SK-N-SH (cell line): ENCODE measurements around the gene TK2. TPM values are rescaled to one million over a fixed set of nuclear protein-coding genes. Genes with fewer than 3 reads are reported as not detected.

Source experiments
- CTCF ChIA-PET: fragments of 300-600, 350-600 bp; formaldehyde crosslinking; extraction: SDS; loops from one replicate; lab custom pipeline; 2021; lab: Yijun Ruan, JAX
- POLR2A ChIA-PET: fragments of 350-600 bp; sonication (Branson Sonifier 250); formaldehyde crosslinking; extraction: SDS; loops from one replicate; lab custom pipeline; 2020; ENCODE audit warnings: antibody characterized with exemption, inconsistent platforms; lab: Yijun Ruan, JAX
- DNase-seq: peaks from one replicate; pipeline ENCODE4 v3.0.0; 2012
- H2AFZ ChIP-seq: fragments of 200-600 bp; sonication (generic); 2 replicates; pipeline ENCODE4 v1.8.1; 2016; ENCODE audit warnings: antibody characterized with exemption, mild to moderate bottlenecking, low read depth
- H3F3A ChIP-seq: fragments of 200-600 bp; sonication (generic); replicated peaks from 2 replicates; pipeline ENCODE3; 2016; ENCODE audit warnings: antibody characterized with exemption, mild to moderate bottlenecking; ENCODE audit not compliant: insufficient read depth
- H3K27ac ChIP-seq, 2 experiments: fragments of 200-500 bp in 1 of 2; fragments of 200-600 bp in 1 of 2; sonication (Bioruptor generic) in 1 of 2; sonication (generic), shearing (Covaris generic) in 1 of 2; 2 replicates each; pipeline versions ENCODE4 v1.5.1 to v1.6.1; 2014 to 2016; ENCODE audit warnings: low read depth in 2 of 2, inconsistent platforms in 1 of 2, low read length in 1 of 2, mild to moderate bottlenecking in 1 of 2, mixed read lengths in 1 of 2
- H3K27me3 ChIP-seq: fragments of 200-600 bp; sonication (generic), shearing (Covaris generic); 2 replicates; pipeline ENCODE4 v1.6.1; 2016; ENCODE audit warnings: mixed run types; ENCODE audit not compliant: insufficient read depth
- H3K36me3 ChIP-seq, 2 experiments: fragments of 200-500 bp in 1 of 2; fragments of 200-600 bp in 1 of 2; sonication (Bioruptor generic) in 1 of 2; sonication (generic) in 1 of 2; replicated peaks in 1 of 2; 2 replicates each; pipeline versions ENCODE3 to v1.5.1; 2014 to 2016; ENCODE audit warnings: low read length in 1 of 2, mild to moderate bottlenecking in 1 of 2; ENCODE audit not compliant: insufficient read depth in 2 of 2, control insufficient read depth in 1 of 2
- H3K4me1 ChIP-seq, 2 experiments: fragments of 200-500 bp in 1 of 2; fragments of 200-600 bp in 1 of 2; sonication (Bioruptor generic) in 1 of 2; sonication (generic), shearing (Covaris generic) in 1 of 2; 2 replicates each; pipeline versions ENCODE4 v1.5.1 to v1.6.1; 2014 to 2016; ENCODE audit warnings: low read depth in 1 of 2, low read length in 1 of 2, mixed run types in 1 of 2; ENCODE audit not compliant: insufficient read depth in 2 of 2, control insufficient read depth in 1 of 2
- H3K4me2 ChIP-seq: fragments of 200-600 bp; sonication (generic), shearing (Covaris generic); 2 replicates; pipeline ENCODE4 v1.6.1; 2017; ENCODE audit warnings: mixed run types
- H3K4me3 ChIP-seq, 2 experiments: fragments of 200-500 bp in 1 of 2; fragments of 200-600 bp in 1 of 2; sonication (Bioruptor generic) in 1 of 2; sonication (generic), shearing (Covaris generic) in 1 of 2; 2 replicates each; pipeline versions ENCODE4 v1.5.1 to v1.8.1; 2014 to 2016; ENCODE audit warnings: low read depth in 2 of 2, inconsistent platforms in 1 of 2, low read length in 1 of 2, mild to moderate bottlenecking in 1 of 2, mixed read lengths in 1 of 2, moderate library complexity in 1 of 2
- H3K79me2 ChIP-seq: fragments of 200-600 bp; sonication (generic); 2 replicates; pipeline ENCODE4 v1.8.1; 2017; ENCODE audit warnings: mild to moderate bottlenecking; ENCODE audit not compliant: insufficient read depth
- H3K9ac ChIP-seq: fragments of 200-600 bp; sonication (generic); 2 replicates; pipeline ENCODE4 v1.6.1; 2017; ENCODE audit warnings: mixed run types
- H3K9me2 ChIP-seq: fragments of 200-600 bp; sonication (generic); 2 replicates; pipeline ENCODE4 v1.6.1; 2017; ENCODE audit warnings: mixed run types
- H3K9me3 ChIP-seq: fragments of 200-600 bp; sonication (generic); 2 replicates; pipeline ENCODE4 v1.6.1; 2017; ENCODE audit warnings: mixed run types, mild to moderate bottlenecking, moderate library complexity
- H4K20me1 ChIP-seq: fragments of 200-600 bp; sonication (generic); 2 replicates; pipeline ENCODE4 v1.6.1; 2017; ENCODE audit warnings: mild to moderate bottlenecking, mixed run types; ENCODE audit not compliant: insufficient read depth
- ELF1 ChIP-seq: IDR thresholded peaks from 2 replicates; pipeline ENCODE4 v1.4.0; 2012
- GABPA ChIP-seq: IDR thresholded peaks from 2 replicates; pipeline ENCODE4 v1.4.0; 2012; ENCODE audit warnings: low read depth, mild to moderate bottlenecking
- JUND ChIP-seq: IDR thresholded peaks from 2 replicates; pipeline ENCODE4 v1.4.0; 2012
- MEF2A ChIP-seq: IDR thresholded peaks from 2 replicates; pipeline ENCODE4 v1.4.0; 2012; ENCODE audit warnings: low read depth, borderline replicate concordance
- MXI1 ChIP-seq: IDR thresholded peaks from 2 replicates; pipeline ENCODE4 v1.6.1; 2012; ENCODE audit warnings: mild to moderate bottlenecking, low read depth, low read length, improper control_type of control experiment
- NRF1 ChIP-seq: IDR thresholded peaks from 2 replicates; pipeline ENCODE4 v1.6.1; 2012; ENCODE audit warnings: low read depth, mild to moderate bottlenecking, low read length
- POLR2AphosphoS5 ChIP-seq: IDR thresholded peaks from 2 replicates; pipeline ENCODE4 v1.6.1; 2012; ENCODE audit warnings: low read depth, low read length
- RAD21 ChIP-seq: IDR thresholded peaks from 2 replicates; pipeline ENCODE4 v1.6.1; 2012; ENCODE audit warnings: mild to moderate bottlenecking, low read length
- RFX5 ChIP-seq: IDR thresholded peaks from 2 replicates; pipeline ENCODE4 v1.6.1; 2012; ENCODE audit warnings: mild to moderate bottlenecking, improper control_type of control experiment, low read length
- RXRA ChIP-seq: IDR thresholded peaks from 2 replicates; pipeline ENCODE4 v1.4.0; 2012; ENCODE audit warnings: low read depth, mild to moderate bottlenecking, borderline replicate concordance
- SMC3 ChIP-seq: IDR thresholded peaks from 2 replicates; pipeline ENCODE4 v1.6.1; 2012; ENCODE audit warnings: low read depth, low read length, improper control_type of control experiment
- TAF1 ChIP-seq: IDR thresholded peaks from 2 replicates; pipeline ENCODE4 v1.6.1; 2012; ENCODE audit warnings: low read depth, mild to moderate bottlenecking, low read length, moderate library complexity, borderline replicate concordance
- TCF12 ChIP-seq: IDR thresholded peaks from 2 replicates; pipeline ENCODE4 v1.4.0; 2012
- TEAD4 ChIP-seq: IDR thresholded peaks from 2 replicates; pipeline ENCODE4 v1.4.0; 2012; ENCODE audit warnings: mild to moderate bottlenecking, borderline replicate concordance; ENCODE audit not compliant: insufficient read depth
- WGBS: methylation state at CpG from one replicate; pipeline ENCODE4 v1.1.6; 2017; ENCODE audit warnings: low lambda C conversion rate; 5-methylcytosine and 5-hydroxymethylcytosine counted together
- polyA plus RNA-seq, 3 experiments: library from polyadenylated mRNA; depleted of rRNA; stranded (reverse); fragments of >200 nt; gene quantifications; 2 replicates each; pipeline ENCODE4 v1.2.3, GENCODE V29; 2012
- TF ChIP-seq, protein P1 (sequence below): IDR thresholded peaks from 2 replicates; pipeline ENCODE4 v1.4.0; 2012; ENCODE audit warnings: low read depth, borderline replicate concordance
- TF ChIP-seq, protein P2 (sequence below): fragments of 150-350 bp; IDR thresholded peaks from 2 replicates; pipeline ENCODE4 v1.6.1; 2017; ENCODE audit warnings: antibody characterized with exemption, low read length, low read depth, borderline replicate concordance
- TF ChIP-seq, protein P3 (sequence below): IDR thresholded peaks from 2 replicates; pipeline ENCODE4; 2012
- TF ChIP-seq, protein P4 (sequence below): fragments of 200-600 bp; sonication (generic); IDR thresholded peaks from 2 replicates; pipeline ENCODE4 v1.6.1; 2017; ENCODE audit warnings: antibody characterized with exemption, mild to moderate bottlenecking, moderate library complexity
- TF ChIP-seq, protein P5 (sequence below): IDR thresholded peaks from 2 replicates; pipeline ENCODE4 v1.6.1; 2012; ENCODE audit warnings: mild to moderate bottlenecking, low read depth, low read length, moderate library complexity

Gene TK2
- polyA plus RNA-seq, 1 of the 3 experiments (the other 2 are of a cell fraction): 25.2 TPM

DNA sequence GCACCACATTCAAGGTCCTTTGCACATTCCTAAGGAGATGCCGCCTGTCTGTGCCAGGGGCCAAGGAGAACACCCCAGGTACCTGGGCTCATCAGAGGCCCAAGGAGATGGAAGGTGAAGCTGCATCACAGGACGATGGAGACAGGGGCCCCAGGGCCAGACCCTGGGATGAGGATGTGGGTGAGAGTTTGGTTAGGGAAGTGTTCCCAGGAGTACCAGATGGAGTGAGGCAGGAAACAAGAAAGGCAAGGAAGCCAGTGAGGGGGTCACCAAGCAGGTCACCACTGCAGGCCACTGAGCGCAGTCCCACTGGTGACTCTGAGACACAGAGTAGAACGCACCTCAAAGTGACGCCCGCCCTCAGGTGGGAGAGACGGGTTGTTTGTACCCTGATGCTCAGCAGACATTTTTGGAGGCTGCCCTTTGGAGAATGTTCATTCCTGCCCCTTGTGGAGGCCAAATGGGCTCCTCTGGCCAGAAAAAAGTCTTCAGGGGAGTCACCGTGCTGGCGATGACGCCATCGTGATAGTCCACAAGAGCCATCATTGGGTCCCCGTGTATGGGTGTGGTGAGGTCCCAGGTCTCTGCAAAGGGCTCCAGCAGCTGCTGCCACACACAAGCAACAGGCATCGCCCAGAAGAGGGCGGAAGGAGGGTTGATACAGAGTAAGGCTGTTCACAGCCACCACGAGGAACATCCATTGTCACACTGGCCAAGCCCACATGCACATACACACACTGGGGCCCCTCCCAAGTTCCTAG, 65.3 kb downstream of the TK2 start:
- TF ChIP-seq JUND (no peak), ELF1 (no peak), TEAD4 (no peak), MXI1 (no peak), NRF1 (no peak), RFX5 (no peak), SMC3 (no peak), MEF2A (no peak), RXRA (no peak), TAF1 (no peak), POLR2AphosphoS5 (no peak), TCF12 (no peak), RAD21 (no peak), GABPA (no peak)
- TF ChIP-seq, protein P1, sequence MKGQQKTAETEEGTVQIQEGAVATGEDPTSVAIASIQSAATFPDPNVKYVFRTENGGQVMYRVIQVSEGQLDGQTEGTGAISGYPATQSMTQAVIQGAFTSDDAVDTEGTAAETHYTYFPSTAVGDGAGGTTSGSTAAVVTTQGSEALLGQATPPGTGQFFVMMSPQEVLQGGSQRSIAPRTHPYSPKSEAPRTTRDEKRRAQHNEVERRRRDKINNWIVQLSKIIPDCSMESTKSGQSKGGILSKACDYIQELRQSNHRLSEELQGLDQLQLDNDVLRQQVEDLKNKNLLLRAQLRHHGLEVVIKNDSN: no peak
- TF ChIP-seq, protein P2, sequence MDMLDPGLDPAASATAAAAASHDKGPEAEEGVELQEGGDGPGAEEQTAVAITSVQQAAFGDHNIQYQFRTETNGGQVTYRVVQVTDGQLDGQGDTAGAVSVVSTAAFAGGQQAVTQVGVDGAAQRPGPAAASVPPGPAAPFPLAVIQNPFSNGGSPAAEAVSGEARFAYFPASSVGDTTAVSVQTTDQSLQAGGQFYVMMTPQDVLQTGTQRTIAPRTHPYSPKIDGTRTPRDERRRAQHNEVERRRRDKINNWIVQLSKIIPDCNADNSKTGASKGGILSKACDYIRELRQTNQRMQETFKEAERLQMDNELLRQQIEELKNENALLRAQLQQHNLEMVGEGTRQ: no peak
- TF ChIP-seq, protein P3, sequence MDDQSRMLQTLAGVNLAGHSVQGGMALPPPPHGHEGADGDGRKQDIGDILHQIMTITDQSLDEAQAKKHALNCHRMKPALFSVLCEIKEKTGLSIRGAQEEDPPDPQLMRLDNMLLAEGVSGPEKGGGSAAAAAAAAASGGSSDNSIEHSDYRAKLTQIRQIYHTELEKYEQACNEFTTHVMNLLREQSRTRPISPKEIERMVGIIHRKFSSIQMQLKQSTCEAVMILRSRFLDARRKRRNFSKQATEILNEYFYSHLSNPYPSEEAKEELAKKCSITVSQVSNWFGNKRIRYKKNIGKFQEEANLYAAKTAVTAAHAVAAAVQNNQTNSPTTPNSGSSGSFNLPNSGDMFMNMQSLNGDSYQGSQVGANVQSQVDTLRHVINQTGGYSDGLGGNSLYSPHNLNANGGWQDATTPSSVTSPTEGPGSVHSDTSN: no peak
- TF ChIP-seq, protein P4, sequence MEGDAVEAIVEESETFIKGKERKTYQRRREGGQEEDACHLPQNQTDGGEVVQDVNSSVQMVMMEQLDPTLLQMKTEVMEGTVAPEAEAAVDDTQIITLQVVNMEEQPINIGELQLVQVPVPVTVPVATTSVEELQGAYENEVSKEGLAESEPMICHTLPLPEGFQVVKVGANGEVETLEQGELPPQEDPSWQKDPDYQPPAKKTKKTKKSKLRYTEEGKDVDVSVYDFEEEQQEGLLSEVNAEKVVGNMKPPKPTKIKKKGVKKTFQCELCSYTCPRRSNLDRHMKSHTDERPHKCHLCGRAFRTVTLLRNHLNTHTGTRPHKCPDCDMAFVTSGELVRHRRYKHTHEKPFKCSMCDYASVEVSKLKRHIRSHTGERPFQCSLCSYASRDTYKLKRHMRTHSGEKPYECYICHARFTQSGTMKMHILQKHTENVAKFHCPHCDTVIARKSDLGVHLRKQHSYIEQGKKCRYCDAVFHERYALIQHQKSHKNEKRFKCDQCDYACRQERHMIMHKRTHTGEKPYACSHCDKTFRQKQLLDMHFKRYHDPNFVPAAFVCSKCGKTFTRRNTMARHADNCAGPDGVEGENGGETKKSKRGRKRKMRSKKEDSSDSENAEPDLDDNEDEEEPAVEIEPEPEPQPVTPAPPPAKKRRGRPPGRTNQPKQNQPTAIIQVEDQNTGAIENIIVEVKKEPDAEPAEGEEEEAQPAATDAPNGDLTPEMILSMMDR: no peak
- TF ChIP-seq, protein P5, sequence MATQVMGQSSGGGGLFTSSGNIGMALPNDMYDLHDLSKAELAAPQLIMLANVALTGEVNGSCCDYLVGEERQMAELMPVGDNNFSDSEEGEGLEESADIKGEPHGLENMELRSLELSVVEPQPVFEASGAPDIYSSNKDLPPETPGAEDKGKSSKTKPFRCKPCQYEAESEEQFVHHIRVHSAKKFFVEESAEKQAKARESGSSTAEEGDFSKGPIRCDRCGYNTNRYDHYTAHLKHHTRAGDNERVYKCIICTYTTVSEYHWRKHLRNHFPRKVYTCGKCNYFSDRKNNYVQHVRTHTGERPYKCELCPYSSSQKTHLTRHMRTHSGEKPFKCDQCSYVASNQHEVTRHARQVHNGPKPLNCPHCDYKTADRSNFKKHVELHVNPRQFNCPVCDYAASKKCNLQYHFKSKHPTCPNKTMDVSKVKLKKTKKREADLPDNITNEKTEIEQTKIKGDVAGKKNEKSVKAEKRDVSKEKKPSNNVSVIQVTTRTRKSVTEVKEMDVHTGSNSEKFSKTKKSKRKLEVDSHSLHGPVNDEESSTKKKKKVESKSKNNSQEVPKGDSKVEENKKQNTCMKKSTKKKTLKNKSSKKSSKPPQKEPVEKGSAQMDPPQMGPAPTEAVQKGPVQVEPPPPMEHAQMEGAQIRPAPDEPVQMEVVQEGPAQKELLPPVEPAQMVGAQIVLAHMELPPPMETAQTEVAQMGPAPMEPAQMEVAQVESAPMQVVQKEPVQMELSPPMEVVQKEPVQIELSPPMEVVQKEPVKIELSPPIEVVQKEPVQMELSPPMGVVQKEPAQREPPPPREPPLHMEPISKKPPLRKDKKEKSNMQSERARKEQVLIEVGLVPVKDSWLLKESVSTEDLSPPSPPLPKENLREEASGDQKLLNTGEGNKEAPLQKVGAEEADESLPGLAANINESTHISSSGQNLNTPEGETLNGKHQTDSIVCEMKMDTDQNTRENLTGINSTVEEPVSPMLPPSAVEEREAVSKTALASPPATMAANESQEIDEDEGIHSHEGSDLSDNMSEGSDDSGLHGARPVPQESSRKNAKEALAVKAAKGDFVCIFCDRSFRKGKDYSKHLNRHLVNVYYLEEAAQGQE: no peak
- TF ChIP-seq, all 33 proteins: peak for 0
- Histone ChIP-seq H3K9me2 (no peaks in the 10 kb centered on the region), H3K27ac (no peak overlapping the region), H3K9me3 (no peaks in the 10 kb centered on the region), H3K4me3 (no peak overlapping the region), H3K9ac (no peak overlapping the region), H2AFZ (no peak overlapping the region), H3K36me3 (no peaks in the 10 kb centered on the region), H3F3A (peaks cover 4% of the 10 kb centered on the region), H3K79me2 (no peaks in the 10 kb centered on the region), H3K27me3 (no peaks in the 10 kb centered on the region), H3K4me2 (no peak overlapping the region), H4K20me1 (no peaks in the 10 kb centered on the region), H3K4me1 (peaks cover 10% of the 10 kb centered on the region in 2 experiments; a peak in 2 of 4 replicates)
- ChIA-PET CTCF (interaction anchor here (0.6 to 22.3 kb wide), 7 partner anchors 9 to 128 kb away, joined by 3 to 299 read pairs (median 5); no protein-coding TSS in a partner anchor), POLR2A (no interaction called here)
- no peak for DNase-seq
- WGBS: 83% methylated on average over 12 of the region's 15 CpGs
